ENCODE measurements around the gene JARID2. TPM values are rescaled to one million over a fixed set of nuclear protein-coding genes. Genes with fewer than 3 reads are reported as not detected.

The JARID2 gene
- total RNA-seq, 2 experiments from 2014 or later, result 25.4 to 25.5 TPM

- intact Hi-C loops (cut with micrococcal nuclease), result loop anchor here (10.0 kb wide), 1 partner anchor 137 kb away; no protein-coding TSS in a partner anchor
- H3K36me3 Mint-ChIP-seq (ENCODE audit: low read depth), result peaks cover 49% of the 10 kb centered on the region
- H3K27me3 Mint-ChIP-seq, result no peaks in the 10 kb centered on the region
- POLR2A ChIA-PET, result no interaction called here
- CTCF ChIA-PET, result no interaction called here
- H3K27ac Mint-ChIP-seq, result no peak overlapping the region
- peaks cover 3% of the 10 kb centered on the region for H3K9me3 Mint-ChIP-seq
- no peak overlapping the region for H3K4me3 Mint-ChIP-seq
- DNase-seq, result no peak
- no peak for TF ChIP-seq CTCF (IDR thresholded peaks at IDR 0.05)
- peaks cover 87% of the 10 kb centered on the region for H3K4me1 Mint-ChIP-seq (ENCODE audit: low read depth)
- no peak for ATAC-seq
Measured at GRCh38 chr6:15257357-15258132, 11.7 kb downstream of the JARID2 start.

DNA sequence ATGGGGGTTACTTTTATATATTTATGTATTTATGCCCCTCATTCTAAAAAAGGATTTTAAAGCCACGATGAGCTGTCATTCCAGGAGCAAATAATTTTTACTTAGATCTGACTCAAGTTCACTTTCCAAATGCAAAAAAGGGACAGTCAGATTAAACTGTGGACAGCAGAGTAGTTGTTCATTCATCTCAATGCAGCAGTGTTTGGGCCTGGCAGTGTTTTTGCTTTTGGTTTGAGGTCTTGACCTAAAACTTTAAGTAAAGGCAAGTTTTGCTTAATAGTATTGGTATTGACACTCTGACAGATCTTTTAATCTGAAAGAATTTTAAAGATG, 13.9 kb downstream of the JARID2 start:
- Mint-ChIP-seq H3K4me3 (no peak overlapping the region), H3K4me1 (ENCODE audit: low read depth) (peaks cover 85% of the 10 kb centered on the region), H3K27ac (peak overlapping the region; percentile 7), H3K9me3 (peaks cover 3% of the 10 kb centered on the region), H3K27me3 (no peaks in the 10 kb centered on the region), H3K36me3 (ENCODE audit: low read depth) (peaks cover 38% of the 10 kb centered on the region)
- no peak for ATAC-seq
- intact Hi-C loops (cut with micrococcal nuclease), result loop anchor here (10.0 kb wide), 1 partner anchor 135 kb away; no protein-coding TSS in a partner anchor
- TF ChIP-seq CTCF (IDR thresholded peaks at IDR 0.05), result no peak
- ChIA-PET POLR2A (interaction anchor here (1.4 kb wide), 1 partner anchor 12 kb away, joined by 3 read pairs; no protein-coding TSS in a partner anchor), CTCF (interaction anchor here (1.0 kb wide), 1 partner anchor 128 kb away, joined by 3 read pairs; no protein-coding TSS in a partner anchor)
- no peak for DNase-seq

- ChIA-PET POLR2A (interaction anchor here (1.4 kb wide), 1 partner anchor 12 kb away, joined by 3 read pairs; no protein-coding TSS in a partner anchor), CTCF (interaction anchor here (1.1 kb wide), 1 partner anchor 49 kb away, joined by 3 read pairs; no protein-coding TSS in a partner anchor)
- DNase-seq (no peak), ATAC-seq (no peak)
- Mint-ChIP-seq H3K36me3 (ENCODE audit: low read depth) (peaks cover 37% of the 10 kb centered on the region), H3K27me3 (no peaks in the 10 kb centered on the region), H3K27ac (peak overlapping the region; percentile 7), H3K9me3 (peaks cover 3% of the 10 kb centered on the region), H3K4me3 (no peak overlapping the region), H3K4me1 (ENCODE audit: low read depth) (peaks cover 85% of the 10 kb centered on the region)
- intact Hi-C loops (cut with micrococcal nuclease), result no loop called here
- TF ChIP-seq CTCF (IDR thresholded peaks at IDR 0.05), result no peak
Measured at GRCh38 chr6:15260099-15260821, 14.4 kb downstream of the JARID2 start.

- Mint-ChIP-seq H3K9me3 (no peaks in the 10 kb centered on the region), H3K27me3 (no peaks in the 10 kb centered on the region), H3K4me1 (ENCODE audit: low read depth) (peaks cover 87% of the 10 kb centered on the region), H3K4me3 (peak overlapping the region; percentile 39), H3K36me3 (ENCODE audit: low read depth) (peaks cover 24% of the 10 kb centered on the region), H3K27ac (peak overlapping the region; percentile 40)
- DNase-seq (no peak), ATAC-seq (no peak)
- no peak for TF ChIP-seq CTCF (IDR thresholded peaks at IDR 0.05)
- POLR2A ChIA-PET, result no interaction called here
- CTCF ChIA-PET, result interaction anchor here (1.4 kb wide), 1 partner anchor 126 kb away, joined by 5 read pairs; no protein-coding TSS in a partner anchor
- intact Hi-C loops (cut with micrococcal nuclease), result no loop called here
Measured at GRCh38 chr6:15263780-15264374, 18.0 kb downstream of the JARID2 start.
